Vagina (tissue), 2 donors: ENCODE results near the gene IKZF3.
"Not testable (repeated sequence)": the region's sequence is repeated elsewhere in the genome, so short reads cannot be mapped to it uniquely, and the experiment has no call there.

Experiments
- POLR2A ChIP-seq, 2 donors: fragments of 450-650 bp; IDR thresholded peaks; one replicate each; pipeline ENCODE4 v1.6.1; 2017; ENCODE audit warnings: antibody characterized with exemption in 2 of 2, mild to moderate bottlenecking in 2 of 2, moderate library complexity in 2 of 2
- POLR2AphosphoS5 ChIP-seq, 2 donors: sonication (generic); formaldehyde crosslinking; IDR thresholded peaks; one replicate each; pipeline ENCODE4 v1.9.0; 2017; ENCODE audit warnings: antibody characterized with exemption in 2 of 2, mild to moderate bottlenecking in 2 of 2, low read depth in 1 of 2; ENCODE audit not compliant: insufficient read depth in 1 of 2
- TF ChIP-seq, protein P1 (sequence below), 3 experiments: fragments of 450-650 bp in 2 of 3; fragments of 200-600 bp in 1 of 3; sonication (generic) in 1 of 3; IDR thresholded peaks; one replicate each; pipeline ENCODE4 v1.5.1; 2017 to 2019; ENCODE audit warnings: antibody characterized with exemption in 3 of 3, mild to moderate bottlenecking in 2 of 3, moderate library complexity in 2 of 3

GRCh38 chr17:39902027-39902426, 37.9 kb upstream of the IKZF3 start:
- TF ChIP-seq, protein P1, sequence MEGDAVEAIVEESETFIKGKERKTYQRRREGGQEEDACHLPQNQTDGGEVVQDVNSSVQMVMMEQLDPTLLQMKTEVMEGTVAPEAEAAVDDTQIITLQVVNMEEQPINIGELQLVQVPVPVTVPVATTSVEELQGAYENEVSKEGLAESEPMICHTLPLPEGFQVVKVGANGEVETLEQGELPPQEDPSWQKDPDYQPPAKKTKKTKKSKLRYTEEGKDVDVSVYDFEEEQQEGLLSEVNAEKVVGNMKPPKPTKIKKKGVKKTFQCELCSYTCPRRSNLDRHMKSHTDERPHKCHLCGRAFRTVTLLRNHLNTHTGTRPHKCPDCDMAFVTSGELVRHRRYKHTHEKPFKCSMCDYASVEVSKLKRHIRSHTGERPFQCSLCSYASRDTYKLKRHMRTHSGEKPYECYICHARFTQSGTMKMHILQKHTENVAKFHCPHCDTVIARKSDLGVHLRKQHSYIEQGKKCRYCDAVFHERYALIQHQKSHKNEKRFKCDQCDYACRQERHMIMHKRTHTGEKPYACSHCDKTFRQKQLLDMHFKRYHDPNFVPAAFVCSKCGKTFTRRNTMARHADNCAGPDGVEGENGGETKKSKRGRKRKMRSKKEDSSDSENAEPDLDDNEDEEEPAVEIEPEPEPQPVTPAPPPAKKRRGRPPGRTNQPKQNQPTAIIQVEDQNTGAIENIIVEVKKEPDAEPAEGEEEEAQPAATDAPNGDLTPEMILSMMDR (IDR thresholded peaks at IDR 0.05): not testable (repeated sequence)
- not testable (repeated sequence) for TF ChIP-seq POLR2A (IDR thresholded peaks at IDR 0.05); POLR2AphosphoS5 (IDR thresholded peaks at IDR 0.05; ENCODE audit: insufficient read depth in 1 of 2, low read depth in 1 of 2)
